ENCODE measurements around the gene PHC2. TPM values are rescaled to one million over a fixed set of nuclear protein-coding genes. Genes with fewer than 3 reads are reported as not detected.

Gene PHC2
- total and polyA plus RNA-seq, 8 donors = 70.8 to 140 (median 109) TPM

- Histone ChIP-seq H3K36me3 (peaks cover 3 to 62% (median 49%) of the 10 kb centered on the region in 4 donors), H3K27ac (no peak overlapping the region), H3K4me1 (peaks cover 0 to 15% (median 0%) of the 10 kb centered on the region in 4 donors), H3K27me3 (no peaks in the 10 kb centered on the region), H3K4me3 (no peak overlapping the region), H3K9me3 (no peaks in the 10 kb centered on the region)
- TF ChIP-seq POLR2A (IDR thresholded peaks at IDR 0.05) (no peak), POLR2AphosphoS5 (IDR thresholded peaks at IDR 0.05) (no peak)
- no peak for DNase-seq
- intact Hi-C loops (cut with DNase I; ENCODE audit: low total_unique reads) = no loop called here
- 82 to 93% (median 84%) methylated on average over 2 of the region's 2 CpGs for WGBS, 5 donors
Measured at GRCh38 chr1:33287317-33287716, 143.6 kb downstream of the PHC2 start.

GRCh38 chr1:33286451-33287185 lies 144.3 kb downstream of the PHC2 start:
- H3K36me3 ChIP-seq = peaks cover 10 to 69% (median 56%) of the 10 kb centered on the region in 4 donors
- H3K9me3 ChIP-seq = no peaks in the 10 kb centered on the region
- TF ChIP-seq POLR2AphosphoS5 (IDR thresholded peaks at IDR 0.05) = no peak
- DNase-seq = no peak
- no peaks in the 10 kb centered on the region for H3K27me3 ChIP-seq
- intact Hi-C loops (cut with DNase I; ENCODE audit: low total_unique reads) = no loop called here
- no peak overlapping the region for H3K4me3 ChIP-seq
- H3K4me1 ChIP-seq = peaks cover 0 to 15% (median 0%) of the 10 kb centered on the region in 4 donors
- WGBS, 5 donors = 64 to 82% (median 75%) methylated on average over 8 of the region's 8 CpGs
- H3K27ac ChIP-seq = no peak overlapping the region

GRCh38 chr1:33284049-33284448 lies 146.8 kb downstream of the PHC2 start:
- peaks cover 0 to 11% (median 0%) of the 10 kb centered on the region in 4 donors for H3K4me1 ChIP-seq
- H3K4me3 ChIP-seq = no peak overlapping the region
- no peak for TF ChIP-seq POLR2AphosphoS5 (IDR thresholded peaks at IDR 0.05)
- no peak for TF ChIP-seq POLR2A (IDR thresholded peaks at IDR 0.05)
- TF ChIP-seq CTCF (IDR thresholded peaks at IDR 0.05) = no peak
- TF ChIP-seq EP300 (IDR thresholded peaks at IDR 0.05) = no peak
- DNase-seq = no peak
- H3K27me3 ChIP-seq = no peaks in the 10 kb centered on the region
- H3K9me3 ChIP-seq = no peaks in the 10 kb centered on the region
- H3K36me3 ChIP-seq = peaks cover 27 to 82% (median 70%) of the 10 kb centered on the region in 4 donors
- intact Hi-C loops (cut with DNase I; ENCODE audit: low total_unique reads) = no loop called here
- WGBS, 5 donors = 82 to 93% (median 87%) methylated on average over 6 of the region's 6 CpGs
- no peak overlapping the region for H3K27ac ChIP-seq

- intact Hi-C loops (cut with DNase I; ENCODE audit: low total_unique reads) = no loop called here
- DNase-seq = no peak
- Histone ChIP-seq H3K4me3 (no peak overlapping the region), H3K27ac (no peak overlapping the region), H3K27me3 (no peaks in the 10 kb centered on the region), H3K9me3 (no peaks in the 10 kb centered on the region), H3K36me3 (peaks cover 28 to 85% (median 75%) of the 10 kb centered on the region in 4 donors), H3K4me1 (peaks cover 0 to 11% (median 0%) of the 10 kb centered on the region in 4 donors)
- TF ChIP-seq CTCF (IDR thresholded peaks at IDR 0.05) (no peak), POLR2A (IDR thresholded peaks at IDR 0.05) (no peak), EP300 (IDR thresholded peaks at IDR 0.05) (no peak), POLR2AphosphoS5 (IDR thresholded peaks at IDR 0.05) (no peak)
- 85 to 92% (median 90%) methylated on average over 3 of the region's 3 CpGs for WGBS, 5 donors
Measured at GRCh38 chr1:33282791-33283190, 148.1 kb downstream of the PHC2 start.

- no peaks in the 10 kb centered on the region for H3K9me3 ChIP-seq
- H3K36me3 ChIP-seq = peaks cover 35 to 94% (median 80%) of the 10 kb centered on the region in 4 donors
- H3K27me3 ChIP-seq = no peaks in the 10 kb centered on the region
- no peak for DNase-seq
- H3K4me3 ChIP-seq = no peak overlapping the region
- no peak for TF ChIP-seq EP300 (IDR thresholded peaks at IDR 0.05)
- no peak for TF ChIP-seq POLR2AphosphoS5 (IDR thresholded peaks at IDR 0.05)
- no peak for TF ChIP-seq CTCF (IDR thresholded peaks at IDR 0.05)
- TF ChIP-seq POLR2A (IDR thresholded peaks at IDR 0.05) = no peak
- intact Hi-C loops (cut with DNase I; ENCODE audit: low total_unique reads) = no loop called here
- WGBS, 5 donors = 92 to 96% (median 93%) methylated on average over 16 to 17 of the region's 17 CpGs
- H3K27ac ChIP-seq = no peak overlapping the region
- peaks cover 0 to 11% (median 0%) of the 10 kb centered on the region in 4 donors for H3K4me1 ChIP-seq
Measured at GRCh38 chr1:33281554-33282303, 149.2 kb downstream of the PHC2 start.
